ENCODE data around the gene MOV10L1.
A peak's percentile ranks its signal among the peaks of the same experiment; 100 is the strongest.

Gene MOV10L1

GRCh38 chr22:50188356-50188755, 98.5 kb downstream of the MOV10L1 start:
- no peak for DNase-seq (ENCODE audit: low read depth)

- no peak for DNase-seq (ENCODE audit: low read depth)
Measured at GRCh38 chr22:50189184-50189848, 99.5 kb downstream of the MOV10L1 start.

GRCh38 chr22:50189849-50190181, 100.0 kb downstream of the MOV10L1 start:
- DNase-seq (ENCODE audit: low read depth), result no peak

- peak; percentile 72 for DNase-seq (ENCODE audit: low read depth)
Measured at GRCh38 chr22:50190182-50190940, 100.6 kb downstream of the MOV10L1 start.

GRCh38 chr22:50190941-50191741, 101.3 kb downstream of the MOV10L1 start:
- DNase-seq (ENCODE audit: low read depth), result peak; percentile 53

- DNase-seq (ENCODE audit: low read depth), result no peak
Measured at GRCh38 chr22:50192436-50193204, 102.8 kb downstream of the MOV10L1 start.

- no peak for DNase-seq (ENCODE audit: low read depth)
Measured at GRCh38 chr22:50193621-50194020, 103.8 kb downstream of the MOV10L1 start.

GRCh38 chr22:50194037-50194805, 104.4 kb downstream of the MOV10L1 start:
- no peak for DNase-seq (ENCODE audit: low read depth)

- DNase-seq (ENCODE audit: low read depth), result no peak
Measured at GRCh38 chr22:50196256-50196655, 106.5 kb downstream of the MOV10L1 start.

GRCh38 chr22:50197000-50197800, 107.4 kb downstream of the MOV10L1 start:
- DNase-seq (ENCODE audit: low read depth), result no peak

- DNase-seq (ENCODE audit: low read depth), result no peak
Measured at GRCh38 chr22:50197856-50198623, 108.2 kb downstream of the MOV10L1 start.

- DNase-seq (ENCODE audit: low read depth), result no peak
Measured at GRCh38 chr22:50198624-50199017, 108.8 kb downstream of the MOV10L1 start.

GRCh38 chr22:50199251-50199721, 109.5 kb downstream of the MOV10L1 start:
- no peak for DNase-seq (ENCODE audit: low read depth)

- DNase-seq (ENCODE audit: low read depth), result no peak
Measured at GRCh38 chr22:50199829-50200460, 110.1 kb downstream of the MOV10L1 start.

- peak; percentile 92 for DNase-seq (ENCODE audit: low read depth)
Measured at GRCh38 chr22:50200461-50201190, 110.8 kb downstream of the MOV10L1 start, which contains the start of gene SELENOO. TSS of gene SELENOO (plus strand) at chr22:50201011. CDS start at chr22:50201037, 26 bp downstream.

GRCh38 chr22:50201191-50202129, 111.7 kb downstream of the MOV10L1 start:
- no peak for DNase-seq (ENCODE audit: low read depth)

GRCh38 chr22:50202130-50202666, 112.4 kb downstream of the MOV10L1 start:
- DNase-seq (ENCODE audit: low read depth), result no peak

Measured in activated T-cell treated with anti-CD3 and anti-CD28 coated beads for 48 hours (primary cell).